Stimulated activated CD4-positive, alpha-beta T cell treated with anti-CD3 and anti-CD28 coated beads, Interleukin-15, amount 100 ng/mL, for 48 hours (primary cell): ENCODE data around the gene BRD9.
"Not testable (repeated sequence)": the region's sequence is repeated elsewhere in the genome, so short reads cannot be mapped to it uniquely, and the experiment has no call there.

ENCODE experiments used
- DNase-seq, 2 donors: peaks; one replicate each; pipeline ENCODE4 v3.0.0-alpha.2; 2020; ENCODE audit warnings: low read depth in 2 of 2

BRD9 gene

GRCh38 chr5:902129-902916 lies 9.7 kb upstream of the BRD9 start:
- no peak for DNase-seq

- DNase-seq: no peak
Measured at GRCh38 chr5:900781-901180, 8.2 kb upstream of the BRD9 start.

GRCh38 chr5:893711-894110 lies 1.1 kb upstream of the BRD9 start:
- DNase-seq: no peak

- no peak for DNase-seq
Measured at GRCh38 chr5:893137-893506, 521 bp upstream of the BRD9 start.

- DNase-seq: no peak
Measured at GRCh38 chr5:891837-892393, 686 bp downstream of the BRD9 start.

GRCh38 chr5:891117-891836 lies 1.3 kb downstream of the BRD9 start:
- DNase-seq: no peak

GRCh38 chr5:889075-889710 lies 3.4 kb downstream of the BRD9 start:
- no peak for DNase-seq

GRCh38 chr5:888638-889035 lies 4.0 kb downstream of the BRD9 start:
- no peak for DNase-seq

GRCh38 chr5:887947-888637 lies 4.5 kb downstream of the BRD9 start:
- no peak for DNase-seq

- no peak for DNase-seq
Measured at GRCh38 chr5:886716-887325, 5.8 kb downstream of the BRD9 start.

GRCh38 chr5:886036-886435 lies 6.6 kb downstream of the BRD9 start:
- no peak for DNase-seq

GRCh38 chr5:885529-885928 lies 7.1 kb downstream of the BRD9 start:
- no peak for DNase-seq

- no peak for DNase-seq
Measured at GRCh38 chr5:885127-885442, 7.5 kb downstream of the BRD9 start.

GRCh38 chr5:884345-885126 lies 8.1 kb downstream of the BRD9 start:
- no peak for DNase-seq

GRCh38 chr5:883475-884181 lies 9.0 kb downstream of the BRD9 start:
- no peak for DNase-seq

- no peak for DNase-seq
Measured at GRCh38 chr5:882253-883183, 10.1 kb downstream of the BRD9 start.

- no peak for DNase-seq
Measured at GRCh38 chr5:881551-881935, 11.1 kb downstream of the BRD9 start.

GRCh38 chr5:880816-881550 lies 11.6 kb downstream of the BRD9 start:
- DNase-seq: no peak

- DNase-seq: not testable (repeated sequence)
Measured at GRCh38 chr5:878677-879076, 13.9 kb downstream of the BRD9 start.
